ENCODE data around the gene ZNF84.

The ZNF84 gene

DNA sequence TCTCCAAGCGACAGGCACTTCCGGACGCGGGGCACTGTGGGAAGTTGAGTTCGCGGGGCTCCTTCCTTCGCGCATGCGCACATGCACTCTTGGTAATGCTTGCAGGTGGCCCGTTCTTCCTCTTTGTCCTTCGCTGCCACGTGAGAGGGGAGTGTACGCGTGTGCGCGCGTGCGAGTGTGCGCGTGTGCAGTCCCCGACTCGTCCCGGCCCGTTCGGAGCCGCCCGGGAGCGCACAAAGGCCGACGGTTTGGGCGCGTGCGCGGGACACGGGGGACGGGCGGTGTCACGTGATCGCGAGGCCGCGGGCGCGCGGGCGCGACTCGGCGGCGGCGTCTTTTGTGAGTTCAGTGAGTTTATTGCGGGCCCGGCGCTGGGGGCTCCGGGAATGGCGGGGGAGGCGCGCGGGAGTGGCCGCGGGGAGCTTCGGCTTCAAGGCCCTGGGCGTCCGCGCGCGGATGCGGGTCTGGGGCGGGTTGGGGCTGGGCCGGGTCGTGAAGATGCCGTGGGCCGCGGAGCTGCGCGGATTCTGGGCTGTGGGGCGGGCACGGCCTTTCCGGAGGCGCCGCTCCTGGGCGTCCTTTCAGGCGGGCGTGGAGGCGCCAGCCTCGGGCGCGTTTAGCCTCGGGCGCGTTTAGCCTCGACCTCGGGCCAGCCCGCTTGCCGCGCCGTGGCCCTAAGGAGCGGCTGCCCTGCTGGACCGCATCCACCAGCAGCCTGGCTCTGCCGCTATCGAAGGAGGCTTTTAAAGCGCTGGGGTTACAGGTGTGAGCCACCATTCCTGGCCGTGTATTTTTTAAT is at the start of gene ZNF84:
TSS of gene ZNF84 (plus strand) at position 303 of the 799 bp plus-strand sequence. CDS start 3,959 bp downstream, outside the sequence.
- peak; percentile 92 to 95 (median 92) for DNase-seq (ENCODE audit: low read depth in 3 of 3, low spot score in 1 of 3)

DNA sequence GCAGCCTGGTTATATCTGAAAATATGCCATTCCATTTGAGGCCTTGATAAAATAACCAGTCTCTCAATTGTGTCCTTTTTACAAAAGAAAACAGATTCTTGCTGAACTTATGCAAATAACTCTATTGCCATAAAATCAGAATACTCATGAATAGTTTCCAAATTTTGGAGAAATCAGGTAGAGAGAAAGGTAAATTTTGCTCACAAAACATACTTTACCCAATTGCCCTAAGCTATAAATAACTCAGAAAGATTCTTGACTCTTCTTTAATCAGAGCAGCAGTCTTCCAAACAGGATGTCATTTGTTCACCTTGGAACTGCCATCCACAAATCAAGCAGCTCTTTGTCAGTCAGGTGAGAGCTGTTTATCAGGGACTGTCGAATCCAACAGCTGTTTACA is 38.6 kb upstream of the ZNF84 start:
- no peak for DNase-seq (ENCODE audit: low read depth in 3 of 3, low spot score in 1 of 3)

GRCh38 chr12:133010657-133011297 is 26.5 kb upstream of the ZNF84 start:
- no peak for DNase-seq (ENCODE audit: low read depth in 3 of 3, low spot score in 1 of 3)

- no peak for DNase-seq (ENCODE audit: low read depth in 3 of 3, low spot score in 1 of 3)
Observed at GRCh38 chr12:133023566-133023965, 13.7 kb upstream of the ZNF84 start.

- no peak for DNase-seq (ENCODE audit: low read depth in 3 of 3, low spot score in 1 of 3)
Observed at GRCh38 chr12:133026996-133027395, 10.3 kb upstream of the ZNF84 start.

DNA sequence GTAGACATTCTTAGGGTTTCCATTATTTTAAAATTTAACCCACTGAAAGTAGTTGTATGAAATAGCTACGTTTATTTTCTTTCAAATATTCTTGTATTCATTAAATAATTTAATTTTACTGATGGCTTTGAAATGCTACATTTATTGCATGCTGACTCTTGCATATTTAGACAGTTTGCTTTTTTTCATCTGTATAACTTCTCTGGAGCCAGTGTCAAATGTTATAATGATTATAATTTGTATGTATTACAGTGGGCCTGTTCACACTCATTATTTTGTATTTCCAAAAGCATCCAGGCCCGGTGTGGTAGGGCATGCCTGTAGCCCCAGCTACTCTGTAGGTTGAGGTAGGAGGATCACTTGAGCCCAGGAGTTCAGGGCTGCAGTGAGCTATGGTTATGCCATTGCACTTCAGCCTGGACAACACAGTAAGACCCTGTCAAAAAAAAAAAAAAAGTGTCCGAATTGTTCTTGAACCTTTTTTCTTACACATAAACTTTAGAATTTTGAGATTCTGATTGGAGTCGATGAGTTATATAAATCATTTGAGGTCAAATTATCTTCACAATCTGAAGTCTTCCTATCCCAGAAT is 905 bp downstream of the ZNF84 start:
- DNase-seq (ENCODE audit: low read depth in 3 of 3, low spot score in 1 of 3): no peak

DNA sequence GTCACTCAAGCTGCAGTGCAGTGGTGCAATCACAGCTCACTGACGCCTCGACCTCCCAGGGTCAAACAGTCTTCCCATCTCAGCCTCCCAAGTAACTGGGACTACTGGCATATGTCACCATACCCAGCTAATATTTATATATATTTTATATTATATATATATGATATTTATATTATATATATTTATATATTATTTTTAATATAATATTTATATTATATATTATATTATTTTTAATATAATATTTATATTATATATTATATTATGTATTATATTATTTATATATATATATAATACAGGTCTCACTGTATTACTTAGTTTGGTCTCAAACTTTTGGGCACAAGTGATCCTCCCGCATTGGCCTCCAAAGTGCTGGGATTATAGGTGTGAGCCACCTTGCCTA is 9.4 kb downstream of the ZNF84 start:
- no peak for DNase-seq (ENCODE audit: low read depth in 3 of 3, low spot score in 1 of 3)

DNA sequence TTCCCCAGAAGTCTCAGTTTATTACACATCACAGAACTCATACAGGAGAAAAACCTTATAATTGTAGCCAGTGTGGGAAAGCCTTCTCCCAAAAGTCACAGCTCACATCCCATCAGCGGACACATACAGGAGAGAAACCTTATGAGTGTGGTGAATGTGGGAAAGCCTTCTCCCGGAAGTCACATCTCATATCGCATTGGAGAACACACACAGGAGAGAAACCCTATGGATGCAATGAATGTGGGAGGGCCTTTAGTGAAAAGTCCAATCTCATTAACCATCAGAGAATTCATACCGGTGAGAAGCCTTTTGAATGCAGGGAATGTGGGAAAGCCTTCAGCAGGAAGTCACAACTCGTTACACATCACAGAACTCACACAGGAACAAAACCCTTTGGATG is 20.1 kb downstream of the ZNF84 start:
- no peak for DNase-seq (ENCODE audit: low read depth in 3 of 3, low spot score in 1 of 3)

GRCh38 chr12:133058203-133059113 is 21.1 kb downstream of the ZNF84 start:
- DNase-seq (ENCODE audit: low read depth in 3 of 3, low spot score in 1 of 3): no peak

DNA sequence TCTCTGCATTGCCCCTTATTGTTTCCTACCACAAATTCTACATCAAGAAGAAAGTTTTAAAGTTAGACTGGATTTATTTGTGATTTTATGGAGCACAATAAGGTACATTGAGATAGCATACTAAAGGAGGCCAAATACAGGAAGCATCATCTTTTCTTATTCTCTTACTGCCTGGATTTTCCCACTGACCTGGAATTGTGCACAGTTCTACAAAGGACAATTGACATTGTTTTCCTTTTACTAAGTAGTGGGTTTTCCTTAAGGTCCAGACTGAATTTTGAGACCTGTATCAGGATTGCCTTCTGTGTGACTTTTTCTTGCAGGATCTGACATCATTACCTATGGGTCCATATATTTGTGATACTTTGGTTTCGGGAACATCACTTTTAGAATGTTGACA is 24.6 kb downstream of the ZNF84 start:
- DNase-seq (ENCODE audit: low read depth in 3 of 3, low spot score in 1 of 3): no peak

DNA sequence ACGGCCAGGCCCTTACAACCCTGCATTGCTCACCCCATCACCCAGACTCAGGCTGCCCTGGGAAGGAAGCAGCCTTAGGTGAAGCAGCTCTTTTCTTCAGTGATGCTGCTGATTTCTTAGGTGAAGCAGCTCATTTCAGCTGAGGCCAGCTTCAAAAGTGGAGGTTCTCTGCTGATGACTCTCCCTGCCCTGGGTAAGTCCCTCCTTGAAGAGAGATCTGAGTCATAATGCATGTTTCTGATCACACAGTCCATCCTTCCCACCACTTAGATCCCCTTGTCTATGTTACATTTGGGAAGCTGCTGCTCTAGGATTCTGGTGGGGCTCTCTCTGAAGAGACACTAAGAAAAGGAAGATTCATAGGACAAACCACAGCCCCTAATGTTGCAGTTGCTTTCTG is 26.2 kb downstream of the ZNF84 start:
- no peak for DNase-seq (ENCODE audit: low read depth in 3 of 3, low spot score in 1 of 3)

- DNase-seq (ENCODE audit: low read depth in 3 of 3, low spot score in 1 of 3): no peak
Observed at GRCh38 chr12:133073836-133074235, 36.5 kb downstream of the ZNF84 start.

DNA sequence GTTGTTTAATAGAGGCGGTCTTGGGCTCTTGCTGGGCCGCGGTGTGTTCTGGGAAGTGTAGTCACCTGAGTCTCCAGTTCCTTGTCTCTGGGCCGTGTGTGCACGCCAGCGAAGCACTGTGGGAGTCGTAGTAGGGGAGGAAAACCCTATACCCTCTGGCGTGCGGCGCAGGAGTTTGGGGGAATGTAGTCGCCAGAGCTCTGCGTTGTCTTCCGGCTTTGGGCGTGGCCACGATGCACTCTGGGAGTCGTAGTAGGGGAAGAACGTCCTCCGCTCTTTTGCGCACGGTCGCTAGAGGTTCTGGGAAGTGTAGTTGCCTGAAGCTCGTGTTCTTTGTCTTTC is 42.7 kb downstream of the ZNF84 start:
- peak; percentile 84 to 89 (median 86) for DNase-seq (ENCODE audit: low read depth in 3 of 3, low spot score in 1 of 3)

DNA sequence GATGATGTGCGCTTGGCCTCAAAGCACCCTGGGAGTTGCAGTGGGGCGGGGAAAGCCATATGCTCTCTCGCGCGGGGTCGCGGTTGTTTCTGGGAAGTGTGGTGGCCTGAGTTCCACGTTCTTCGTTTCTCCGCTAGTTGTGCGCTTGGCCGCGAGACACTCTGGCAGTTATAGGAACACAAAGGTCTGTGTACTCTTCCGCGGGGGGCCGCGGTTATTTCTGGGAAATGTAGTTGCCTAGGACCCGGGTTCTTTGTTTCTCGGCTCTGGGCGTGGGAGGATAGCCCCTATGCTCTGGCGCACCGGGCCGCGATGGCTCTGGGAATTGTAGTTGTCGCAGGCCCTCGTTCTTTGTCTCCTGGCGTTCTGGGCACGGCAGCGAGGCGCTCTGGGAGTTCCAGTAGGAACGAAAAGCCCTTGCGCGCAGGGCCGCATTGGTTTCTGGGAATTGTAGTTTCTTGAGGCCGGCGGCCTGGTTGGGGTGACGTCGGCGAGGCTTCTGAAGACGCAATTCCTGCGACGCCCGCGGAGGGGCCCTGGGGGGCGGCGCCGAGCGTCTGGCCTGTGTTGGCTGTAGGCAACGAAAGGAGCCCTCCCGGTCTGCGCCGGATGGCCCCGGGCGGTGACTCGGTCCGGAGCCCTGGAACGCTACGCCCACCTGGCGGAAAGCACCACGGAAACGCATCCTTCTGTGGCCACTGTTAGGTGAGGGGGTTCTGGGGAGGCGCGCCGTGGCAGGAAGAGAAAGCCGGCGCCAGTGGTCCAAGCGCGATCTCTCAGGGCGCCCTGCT is 43.3 kb downstream of the ZNF84 start, which contains the start of gene ZNF140:
TSS of gene ZNF140 (plus strand) at position 556 of the 791 bp plus-strand sequence. CDS start 398 bp downstream, outside the sequence.
- DNase-seq (ENCODE audit: low read depth in 3 of 3, low spot score in 1 of 3): peak; percentile 81 to 86 (median 82)

DNA sequence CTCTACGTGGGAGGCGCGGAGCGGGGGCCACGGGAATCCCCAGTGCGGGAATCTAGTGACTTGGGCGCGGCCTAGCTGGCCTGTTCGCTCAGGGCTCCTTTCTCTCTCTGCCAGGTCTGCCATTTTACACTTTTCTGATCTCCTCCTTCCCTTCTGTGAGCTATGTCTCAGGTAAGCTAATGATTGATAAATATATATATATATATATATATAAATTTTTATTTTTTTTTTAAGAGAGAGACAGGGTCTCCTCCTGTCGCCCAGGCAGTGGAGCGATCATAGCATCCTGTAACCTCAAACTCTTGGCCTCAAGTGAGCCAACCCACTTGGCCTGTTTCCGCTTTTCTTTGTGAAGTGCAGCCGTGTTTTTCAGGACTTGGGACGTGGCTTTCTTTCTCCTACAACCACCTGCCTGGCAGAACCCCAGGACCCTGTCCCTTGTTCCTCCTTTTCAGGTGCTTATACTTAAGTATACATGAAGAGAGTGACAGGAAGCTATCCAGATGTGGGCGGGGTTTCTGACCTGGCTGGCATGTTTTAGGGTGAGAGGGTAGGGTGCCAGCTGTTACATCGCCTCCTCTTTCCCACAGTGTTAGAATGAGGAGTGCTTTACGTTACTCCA is 44.0 kb downstream of the ZNF84 start:
- no peak for DNase-seq (ENCODE audit: low read depth in 3 of 3, low spot score in 1 of 3)

GRCh38 chr12:133083345-133083744 is 46.0 kb downstream of the ZNF84 start:
- DNase-seq (ENCODE audit: low read depth in 3 of 3, low spot score in 1 of 3): no peak

DNA sequence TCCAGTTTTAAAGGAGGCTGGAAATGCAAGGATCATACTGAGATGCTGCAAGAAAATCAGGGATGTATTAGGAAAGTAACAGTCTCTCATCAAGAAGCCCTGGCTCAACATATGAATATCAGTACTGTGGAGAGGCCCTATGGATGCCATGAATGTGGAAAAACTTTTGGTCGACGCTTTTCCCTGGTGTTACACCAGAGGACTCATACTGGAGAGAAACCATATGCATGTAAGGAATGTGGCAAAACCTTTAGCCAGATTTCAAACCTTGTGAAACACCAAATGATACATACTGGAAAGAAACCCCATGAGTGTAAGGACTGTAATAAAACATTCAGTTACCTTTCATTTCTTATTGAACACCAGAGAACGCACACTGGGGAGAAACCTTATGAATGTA is 68.3 kb downstream of the ZNF84 start:
- DNase-seq (ENCODE audit: low read depth in 3 of 3, low spot score in 1 of 3): no peak

DNA sequence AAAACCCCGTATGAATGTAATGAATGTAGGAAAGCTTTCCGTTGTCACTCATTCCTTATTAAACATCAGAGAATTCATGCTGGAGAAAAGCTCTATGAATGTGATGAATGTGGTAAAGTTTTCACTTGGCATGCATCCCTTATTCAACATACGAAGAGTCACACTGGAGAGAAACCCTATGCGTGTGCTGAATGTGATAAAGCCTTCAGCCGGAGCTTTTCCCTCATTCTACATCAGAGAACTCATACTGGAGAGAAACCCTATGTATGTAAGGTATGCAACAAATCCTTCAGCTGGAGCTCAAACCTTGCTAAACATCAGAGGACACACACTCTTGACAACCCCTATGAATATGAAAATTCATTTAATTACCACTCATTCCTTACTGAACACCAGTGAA is 68.9 kb downstream of the ZNF84 start:
- DNase-seq (ENCODE audit: low read depth in 3 of 3, low spot score in 1 of 3): no peak

DNA sequence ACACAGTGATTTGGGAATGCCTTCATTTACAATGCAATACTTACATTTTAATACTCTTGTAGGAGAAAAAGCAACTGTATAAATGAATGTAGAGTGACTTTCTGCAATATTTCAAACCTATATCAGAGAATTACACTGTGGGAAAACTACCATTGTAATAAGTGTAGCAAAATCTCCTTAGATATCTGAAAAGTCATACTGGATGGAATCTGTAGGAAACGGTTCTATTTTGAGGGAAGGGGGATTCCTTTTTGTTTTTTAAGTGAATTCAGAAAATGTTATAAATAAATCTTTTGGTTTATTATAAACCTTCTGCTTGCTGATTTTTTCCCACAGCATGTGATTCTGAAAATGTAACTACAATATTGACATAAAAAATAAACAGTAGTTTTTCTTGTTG is 69.8 kb downstream of the ZNF84 start:
- no peak for DNase-seq (ENCODE audit: low read depth in 3 of 3, low spot score in 1 of 3)

DNA sequence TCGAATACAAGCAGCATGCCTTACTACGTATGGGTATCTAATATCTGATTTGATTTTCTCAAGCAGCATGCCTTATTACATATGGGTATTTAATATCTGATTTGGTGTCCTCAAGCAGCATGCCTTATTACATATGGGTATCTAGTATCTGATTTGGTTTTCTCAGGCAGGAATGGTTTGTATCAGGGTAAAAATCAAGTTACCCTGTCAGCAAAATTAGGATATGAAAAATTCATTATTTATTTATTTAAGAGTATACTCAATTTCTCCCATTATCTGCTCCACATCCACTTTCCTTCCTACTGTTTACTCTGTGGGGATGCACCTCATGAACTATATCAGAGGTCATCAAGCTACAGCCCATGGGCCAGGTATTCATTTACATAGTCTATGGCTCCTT is 70.8 kb downstream of the ZNF84 start:
- DNase-seq (ENCODE audit: low read depth in 3 of 3, low spot score in 1 of 3): no peak
